ENCODE data around the gene ABL1.

The ABL1 gene

DNA sequence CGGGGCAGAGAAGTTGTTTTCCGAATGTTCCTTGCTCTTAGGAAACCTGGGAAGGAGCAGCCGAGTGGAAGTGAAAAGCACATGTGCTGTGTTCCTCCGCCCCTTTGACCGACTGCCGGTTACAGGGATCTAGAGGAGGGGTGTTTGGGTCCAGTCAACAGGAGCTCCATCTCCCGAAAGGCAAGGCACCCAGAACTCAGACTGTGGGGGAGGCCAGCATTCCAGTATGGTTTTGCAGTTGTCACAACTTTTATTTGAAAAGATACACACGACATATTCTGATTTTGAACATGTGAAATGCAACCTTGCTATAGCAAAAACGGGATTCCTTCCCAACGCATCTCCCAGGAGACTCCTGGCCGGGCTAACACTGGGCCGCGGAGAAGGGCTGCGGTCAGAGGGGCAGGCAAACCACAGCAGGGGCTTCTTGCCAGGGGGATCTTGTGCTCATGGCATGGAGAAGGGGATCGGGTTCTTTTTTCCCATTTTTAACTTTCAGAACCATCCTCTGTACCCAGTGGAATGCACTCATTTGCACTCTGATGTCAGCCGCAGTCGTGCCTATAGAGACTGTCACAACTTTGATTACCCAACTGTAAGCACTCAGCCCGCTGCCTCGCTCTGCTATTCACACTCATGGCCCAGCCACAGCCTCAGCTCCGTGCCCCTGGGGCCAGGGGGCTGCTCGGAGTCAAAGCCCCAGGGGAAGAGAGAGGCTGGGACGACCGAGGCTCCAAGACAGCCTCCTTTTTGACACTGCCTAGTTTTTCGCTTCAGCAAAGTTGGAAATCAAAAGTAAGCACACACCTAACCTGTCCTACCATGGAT lies 57.6 kb downstream of the ABL1 start:
- no peak for DNase-seq

DNA sequence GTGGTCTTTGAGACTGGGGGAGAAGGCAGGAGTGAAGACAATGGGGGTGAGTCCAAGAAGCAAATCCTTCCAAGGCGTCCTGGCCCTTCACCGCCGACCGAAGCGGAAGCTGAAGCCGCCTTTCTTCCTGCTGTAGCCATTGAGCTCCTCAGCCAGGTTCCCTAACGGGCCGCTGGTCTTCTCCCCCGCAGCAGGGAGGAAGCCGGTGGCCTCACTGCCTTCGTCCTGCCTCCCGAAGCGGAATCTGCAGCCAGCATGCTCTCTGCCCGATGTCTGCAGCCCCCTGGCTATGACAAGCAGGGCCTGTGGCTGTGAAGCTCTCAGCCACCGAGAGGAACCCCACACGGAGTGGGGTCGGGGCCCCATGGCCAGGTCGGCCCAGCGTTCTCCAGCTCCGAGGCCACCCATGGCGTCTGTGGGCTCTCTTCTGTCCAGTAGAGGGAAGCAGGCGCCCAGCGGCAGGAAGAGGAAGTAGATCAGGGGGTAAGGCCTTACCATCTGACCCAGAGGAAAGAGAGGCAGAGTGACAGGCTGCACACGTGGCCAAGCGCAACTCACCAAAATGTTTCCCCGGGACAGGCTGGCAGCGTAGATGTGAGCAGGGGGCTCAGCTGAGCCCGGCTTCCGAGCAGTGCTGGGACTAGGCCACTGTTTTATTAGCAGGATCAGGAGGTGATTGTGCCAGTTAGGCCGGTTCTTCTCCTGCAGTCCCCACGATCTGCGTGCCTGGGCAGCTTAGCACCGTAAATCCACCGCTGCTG lies 58.5 kb downstream of the ABL1 start:
- peak; percentile 2 to 60 for DNase-seq

DNA sequence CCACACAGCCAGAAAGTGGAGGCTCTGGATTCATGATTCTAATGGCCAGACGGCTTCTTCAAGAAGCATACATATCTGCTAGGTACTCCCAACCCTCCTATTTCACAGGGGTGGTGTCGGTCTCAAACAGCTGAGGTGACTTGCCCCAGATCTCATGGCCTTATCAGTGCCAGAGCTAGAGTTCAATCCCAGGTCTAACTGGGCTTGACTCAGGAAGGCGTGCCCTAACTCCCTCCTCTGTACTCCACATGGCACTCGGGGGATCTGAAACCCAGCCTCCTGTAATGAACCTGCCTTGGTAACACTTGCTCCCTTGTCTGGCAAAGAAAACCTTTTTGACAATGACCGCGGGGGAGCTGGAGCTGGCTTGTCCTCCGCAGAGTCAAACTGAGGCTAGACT lies 59.5 kb downstream of the ABL1 start:
- DNase-seq, result no peak

DNA sequence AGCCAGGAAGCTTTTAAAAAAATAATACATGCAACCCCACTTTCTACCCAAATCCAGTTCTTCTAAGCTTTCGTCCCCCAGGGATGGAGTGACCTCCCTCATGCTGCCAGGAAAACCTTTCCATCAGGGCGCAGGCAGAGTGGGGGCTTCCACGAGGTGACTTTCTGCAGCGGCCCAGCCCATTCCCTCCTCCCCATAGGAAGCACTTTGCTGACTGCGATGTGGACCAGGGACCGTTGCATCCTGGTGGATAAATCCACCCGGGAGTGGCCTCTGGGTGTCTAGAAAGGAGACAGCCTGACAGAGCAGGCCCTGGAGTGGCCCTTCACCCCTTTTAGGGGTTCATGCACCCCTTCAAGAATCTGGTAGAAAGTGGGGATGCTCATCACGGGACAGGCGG lies 60.0 kb downstream of the ABL1 start:
- DNase-seq, result no peak

DNA sequence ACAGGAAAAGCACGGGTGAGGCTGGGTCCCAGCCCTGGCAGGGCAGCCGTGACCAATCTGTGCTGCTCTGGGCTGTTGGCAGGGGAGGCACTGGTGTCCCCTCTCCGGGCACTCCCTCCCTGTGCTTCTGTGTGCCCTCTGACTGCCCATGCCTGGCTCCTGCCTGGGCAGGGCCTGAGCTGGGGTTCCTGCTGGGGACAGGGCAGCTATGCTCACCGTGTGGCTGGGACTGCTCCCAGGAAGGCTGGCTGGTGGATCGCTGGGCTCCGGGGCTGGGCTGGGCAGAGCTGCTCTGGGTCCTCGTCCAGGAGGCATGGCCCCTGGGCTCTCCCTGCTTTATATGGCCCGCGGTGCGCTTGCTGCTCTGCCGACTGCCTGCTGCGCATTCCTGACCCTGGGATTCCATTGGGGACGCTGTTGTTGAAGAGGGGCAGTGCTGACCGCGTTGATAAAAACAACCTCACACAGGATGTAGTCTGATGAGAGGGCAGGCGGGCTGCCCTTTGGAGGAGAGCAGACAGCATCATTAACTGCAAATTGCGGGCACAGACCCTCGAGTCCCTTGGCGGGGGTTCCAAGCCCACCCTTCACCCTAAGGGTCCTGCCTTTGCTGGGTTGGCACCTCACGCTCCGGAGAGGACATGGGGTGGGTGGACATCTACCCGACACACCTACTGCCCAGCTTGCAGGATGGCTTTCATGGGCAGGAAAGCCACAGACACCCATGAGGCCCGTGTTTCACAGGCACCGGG lies 60.6 kb downstream of the ABL1 start:
- no peak for DNase-seq

DNA sequence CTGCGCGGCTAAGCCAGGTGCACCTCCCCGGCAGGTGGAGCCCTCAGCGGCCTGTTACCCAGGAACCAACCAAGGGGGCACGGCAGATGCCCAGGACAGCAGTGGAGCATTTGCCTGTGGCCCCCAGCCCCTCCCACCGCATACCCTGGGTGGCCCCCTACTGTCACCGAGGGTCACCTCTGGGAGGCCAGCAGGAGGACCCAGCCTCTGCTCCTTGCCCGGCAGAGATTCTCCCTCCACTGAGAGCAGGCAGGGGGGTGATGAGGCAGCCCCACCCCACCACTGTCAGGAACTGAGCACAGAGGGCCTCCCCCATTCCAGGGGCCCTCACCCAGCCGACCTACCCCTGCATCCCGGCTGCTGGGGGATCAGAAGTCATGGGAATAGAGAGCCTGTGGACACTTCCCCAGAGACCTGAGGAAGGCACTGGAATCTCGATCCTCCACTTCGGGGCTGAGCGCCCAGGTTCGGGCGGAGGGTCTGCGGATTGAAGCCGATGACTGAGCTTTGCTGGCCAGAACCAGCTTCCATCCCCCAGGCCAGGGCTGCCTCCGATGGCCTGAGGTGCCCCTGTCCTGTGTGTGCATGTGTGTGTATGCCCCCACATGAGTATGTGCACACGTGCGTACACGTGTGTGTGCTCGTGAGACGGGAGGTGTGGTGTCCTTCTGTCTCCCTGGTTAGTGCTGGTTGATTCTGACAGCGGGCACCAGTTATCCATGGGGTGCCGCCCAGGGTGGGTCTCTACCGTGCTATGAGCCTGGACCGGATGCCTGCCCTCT lies 61.4 kb downstream of the ABL1 start, which contains the start of gene QRFP:
Gene QRFP (minus strand): TSS at position 580 of the 782 bp plus-strand sequence. CDS start 2,974 bp downstream, outside the sequence.
- DNase-seq, result no peak

DNA sequence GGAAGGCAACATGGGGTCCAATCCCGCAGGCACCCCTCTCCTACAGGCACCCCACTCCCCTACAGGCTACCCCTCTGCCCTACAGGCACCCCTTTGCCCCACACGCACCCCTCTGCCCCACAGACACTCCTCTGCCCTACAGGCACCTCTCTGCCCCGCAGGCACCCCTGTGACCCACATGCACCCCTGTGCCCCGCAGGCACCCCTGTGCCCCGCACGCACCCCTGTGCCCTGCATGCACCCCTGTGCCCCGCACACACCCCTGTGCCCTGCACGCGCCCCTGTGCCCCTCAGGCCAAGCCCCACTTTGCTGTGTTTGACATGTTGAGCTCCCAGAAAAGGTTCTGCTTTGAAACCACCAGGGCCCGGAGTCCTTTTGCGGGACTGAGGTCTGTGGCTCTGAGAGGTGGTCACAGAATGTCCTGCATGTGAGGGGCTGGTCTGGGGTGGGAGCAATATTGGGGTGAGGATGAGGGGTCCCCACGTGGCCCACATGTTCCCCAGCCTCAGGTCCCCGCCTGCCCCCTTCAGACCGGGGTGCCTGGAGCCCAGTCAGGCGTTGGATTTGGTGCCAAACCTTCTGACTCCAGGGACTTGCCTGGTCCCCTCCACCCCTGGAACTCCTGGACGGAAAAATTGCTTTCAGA lies 62.2 kb downstream of the ABL1 start:
- no peak for DNase-seq

DNA sequence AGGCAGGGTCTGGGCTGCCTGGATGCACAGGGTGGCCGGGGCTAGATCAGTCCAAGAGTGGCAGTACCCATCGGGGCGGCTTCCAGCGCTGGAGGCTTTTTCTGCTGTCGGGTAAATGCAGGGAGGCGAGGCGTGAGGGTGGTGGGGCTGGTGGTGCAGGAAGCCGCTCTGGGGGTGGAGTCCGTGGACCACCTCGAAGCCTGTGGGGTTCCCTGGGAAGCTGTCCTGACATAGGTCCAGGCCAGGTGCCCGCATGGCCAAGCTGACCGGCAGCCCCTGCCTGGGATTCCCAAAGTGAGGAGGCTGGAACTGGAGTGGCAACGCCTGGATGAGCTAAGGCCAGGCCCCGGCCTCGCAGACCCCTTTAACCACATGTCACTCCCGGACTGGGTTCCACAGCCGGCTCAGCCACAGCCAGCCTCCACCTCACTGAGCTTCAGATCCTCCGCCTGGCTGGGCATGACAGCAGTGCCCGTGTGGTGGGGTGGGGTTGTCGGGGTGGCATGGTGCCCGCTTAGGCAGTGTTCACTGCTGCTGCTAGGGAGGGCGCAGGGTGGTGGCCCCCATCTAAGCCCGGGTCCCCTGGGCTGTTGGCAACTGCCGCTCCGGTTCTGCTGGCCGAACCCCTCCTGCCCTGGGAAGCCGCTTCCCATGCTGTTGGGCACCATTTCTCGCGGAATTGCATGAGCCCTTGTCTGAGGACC lies 62.9 kb downstream of the ABL1 start:
- DNase-seq, result no peak

DNA sequence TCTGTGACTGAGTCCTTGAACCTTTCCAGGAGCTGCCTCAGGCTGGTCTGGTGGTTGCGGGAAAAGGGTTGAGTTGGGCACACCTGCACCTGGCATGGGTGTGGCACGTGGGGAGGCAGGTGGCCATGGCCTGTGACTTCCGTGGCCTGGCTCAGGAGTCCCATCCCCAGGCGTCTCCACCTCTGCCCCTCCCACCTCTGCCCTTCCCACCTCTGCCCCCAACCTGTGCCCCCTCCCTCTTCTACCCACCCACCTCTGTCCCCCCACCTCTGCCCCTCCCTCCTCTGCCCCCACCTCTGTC lies 63.4 kb downstream of the ABL1 start:
- DNase-seq, result no peak

DNA sequence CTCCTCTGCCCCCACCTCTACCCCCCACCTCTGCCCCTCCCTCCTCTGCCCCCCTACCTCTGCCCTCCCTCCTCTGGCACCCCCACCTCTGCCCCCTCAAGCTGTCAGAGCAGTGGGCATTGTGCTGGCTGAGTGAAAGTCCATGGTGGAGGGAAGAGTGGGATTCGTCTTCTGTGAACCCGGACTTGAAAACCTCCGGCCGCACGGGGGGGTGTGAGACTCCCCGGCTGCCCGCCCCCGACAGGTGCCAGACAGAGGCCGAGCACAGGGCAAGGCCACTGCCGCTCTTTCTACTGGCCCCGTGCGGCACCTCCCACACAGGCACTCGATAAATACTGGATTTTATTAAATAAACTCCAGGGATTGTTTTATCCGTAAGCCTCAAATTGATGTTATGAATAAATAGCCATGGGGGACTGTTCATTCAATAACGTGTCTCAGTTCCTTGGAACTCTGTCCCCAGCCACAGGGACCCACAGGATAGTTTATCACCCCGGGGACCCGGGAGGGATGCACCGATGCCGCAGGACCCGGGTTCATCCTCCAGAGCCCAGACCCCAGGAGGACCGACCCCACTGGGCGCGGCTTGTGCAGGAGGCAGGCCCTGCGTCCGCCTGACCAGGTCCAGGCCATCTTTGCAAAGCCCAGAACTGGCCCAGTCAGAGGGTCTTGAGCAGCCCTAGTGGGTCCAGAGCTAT lies 64.1 kb downstream of the ABL1 start:
- no peak for DNase-seq

DNA sequence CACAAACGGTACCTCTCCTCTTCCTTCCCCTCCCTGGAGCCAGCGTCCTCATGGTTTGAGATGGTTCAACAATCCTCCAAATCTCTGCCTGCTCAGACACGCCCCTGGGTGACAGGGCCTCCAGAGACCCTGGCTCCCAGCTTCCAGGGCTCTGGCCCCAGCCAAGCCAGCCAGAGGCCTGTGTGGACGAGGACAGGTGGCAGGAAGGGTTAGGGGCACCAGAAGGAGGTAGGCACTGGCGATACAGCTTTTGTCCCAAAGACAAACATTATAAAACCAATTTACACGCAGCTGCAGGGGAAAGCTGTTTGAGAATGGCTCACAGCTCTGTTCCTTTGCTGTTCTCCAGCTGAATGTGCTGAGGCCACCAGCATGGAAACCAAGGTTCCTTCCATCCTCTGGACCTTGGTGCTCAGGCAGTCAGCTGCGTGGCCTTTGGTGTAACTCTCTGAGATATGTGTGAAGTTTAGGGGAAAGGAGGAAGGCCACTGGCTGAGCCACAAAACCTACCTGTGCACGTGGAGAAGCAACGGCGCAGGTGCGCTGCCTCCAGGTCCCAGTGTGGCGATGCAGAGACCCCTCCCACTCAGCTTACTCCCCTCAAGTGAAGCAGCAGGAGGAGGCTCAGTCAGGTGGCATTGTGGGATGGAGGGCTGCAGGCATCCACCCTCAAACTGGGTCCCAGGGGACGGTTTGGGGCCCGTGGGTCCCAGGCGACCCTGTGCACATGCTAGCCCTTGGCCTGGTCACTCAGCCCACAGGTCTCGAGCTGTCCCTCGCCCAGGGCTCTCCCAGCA lies 65.8 kb downstream of the ABL1 start:
- no peak for DNase-seq

DNA sequence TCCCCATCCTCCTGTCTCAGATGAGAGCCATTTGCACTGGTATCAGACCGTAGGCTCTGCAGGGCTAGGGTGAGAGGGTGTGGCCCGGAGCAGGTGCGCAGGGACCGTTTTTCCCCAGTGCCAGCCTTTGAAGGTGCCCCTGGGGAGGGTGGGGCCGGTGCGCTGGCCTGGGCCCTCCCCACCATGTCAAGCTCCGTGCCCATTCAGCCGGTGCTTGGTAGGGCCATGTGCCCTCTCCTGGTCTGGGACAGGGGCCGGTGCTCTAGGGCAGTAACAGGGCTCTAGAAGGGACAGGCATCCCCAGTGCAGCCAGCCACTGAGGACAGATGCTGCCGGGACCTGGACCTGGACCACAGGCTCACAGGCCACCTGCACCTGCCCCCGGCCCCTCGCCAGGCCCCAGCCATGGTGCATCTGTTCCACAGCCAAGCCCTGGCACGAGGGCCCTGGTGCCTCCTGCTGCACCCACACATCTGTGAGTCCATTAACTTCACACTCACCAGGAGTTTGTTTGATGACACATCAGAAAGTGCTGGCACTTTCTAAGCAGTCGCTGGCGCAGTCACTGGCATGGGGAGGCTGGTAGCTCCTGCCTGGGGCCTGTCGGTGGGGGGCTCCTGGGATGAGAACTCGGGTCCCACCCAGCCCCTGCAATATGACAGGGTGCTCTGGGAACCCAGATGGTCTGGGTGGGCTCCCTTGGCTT lies 66.6 kb downstream of the ABL1 start:
- no peak for DNase-seq

DNA sequence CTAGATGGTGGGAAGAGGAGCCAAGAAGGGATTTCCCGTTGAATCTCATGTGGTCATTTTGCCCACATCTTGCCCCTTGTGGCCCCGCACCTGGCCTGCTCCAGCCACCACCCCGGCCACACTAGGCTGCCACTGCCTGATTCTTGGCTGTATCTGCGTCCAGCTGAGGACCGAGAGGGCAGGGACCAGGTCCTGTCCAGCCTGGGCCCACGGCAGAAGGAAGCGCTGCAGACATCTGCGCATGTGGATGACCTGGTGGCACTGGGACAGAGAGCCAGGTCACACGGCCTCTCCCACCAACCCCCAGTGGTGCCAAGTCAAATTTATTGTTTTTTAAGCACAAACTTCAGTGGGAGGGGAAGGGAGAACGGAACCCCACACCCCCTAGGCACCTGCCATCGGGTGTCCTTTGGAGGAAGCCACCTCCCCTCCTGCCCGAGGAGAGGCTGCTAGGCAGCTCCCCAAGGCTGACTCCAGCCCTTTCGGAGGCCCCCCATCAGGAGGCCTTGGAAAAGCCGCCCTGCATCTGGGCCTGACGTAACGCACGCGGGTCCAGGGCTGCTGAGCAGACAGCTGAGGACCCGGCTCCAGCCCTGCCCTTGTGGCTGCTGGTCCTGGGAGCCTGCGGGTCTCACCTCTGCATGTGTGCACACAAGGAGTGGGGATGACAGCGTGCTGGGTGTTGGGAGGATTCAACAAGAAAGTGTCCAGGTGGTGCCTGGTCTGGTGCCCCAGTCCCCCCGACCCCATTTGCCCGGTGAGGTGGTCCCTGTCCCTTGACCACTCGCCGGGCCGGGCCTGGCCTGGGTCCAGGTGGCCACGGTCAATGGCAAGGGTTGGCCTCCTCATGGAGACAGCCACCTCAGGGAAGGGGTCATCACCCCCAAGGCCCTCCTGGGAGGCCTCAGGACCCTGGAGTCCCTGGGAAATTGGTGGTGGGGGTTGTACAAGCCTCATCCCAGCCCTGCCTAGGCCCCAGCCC lies 67.4 kb downstream of the ABL1 start:
- DNase-seq, result no peak

DNA sequence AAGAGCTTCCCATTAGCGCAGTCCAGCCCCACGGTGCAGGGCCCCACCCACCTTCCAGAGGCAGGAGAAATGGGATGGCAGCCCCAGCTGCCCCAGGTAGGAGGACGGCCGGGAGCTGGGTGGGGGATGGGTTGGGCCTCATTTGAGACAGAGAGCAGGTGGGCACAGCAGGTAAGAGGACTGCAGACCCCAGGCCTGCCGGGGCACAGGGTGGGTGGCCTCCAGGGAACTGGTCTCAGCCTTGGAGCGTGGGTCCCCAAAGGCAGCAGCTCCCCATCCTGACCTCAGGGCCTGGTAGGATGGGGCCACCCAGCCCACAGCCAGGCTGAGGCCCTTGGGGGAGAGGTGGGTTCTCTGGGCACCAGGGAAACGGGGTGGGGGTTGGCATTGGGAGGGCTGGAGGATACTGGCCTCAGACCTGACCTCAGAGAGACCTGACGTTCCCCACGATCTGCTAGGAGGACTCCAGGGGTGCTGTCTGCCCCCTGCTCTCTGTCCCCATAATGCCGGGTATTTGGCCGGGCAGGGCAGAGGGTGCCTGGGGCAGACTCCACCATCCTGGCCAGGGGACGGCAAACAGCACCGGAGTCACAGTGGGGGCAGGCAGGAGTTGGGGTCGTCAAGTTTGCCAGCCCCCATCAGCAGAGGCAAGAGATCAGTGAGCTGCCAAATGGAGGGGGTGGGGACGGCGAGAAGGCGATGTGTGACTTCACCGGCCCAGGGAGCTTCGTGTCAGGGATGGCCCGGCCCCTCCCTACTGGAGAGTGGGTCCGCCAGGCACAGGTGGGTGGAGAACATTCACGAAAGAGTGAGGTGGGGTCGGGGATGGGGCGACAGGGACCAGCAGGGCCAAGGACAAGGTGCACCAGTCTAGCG lies 68.4 kb downstream of the ABL1 start:
- DNase-seq, result no peak

DNA sequence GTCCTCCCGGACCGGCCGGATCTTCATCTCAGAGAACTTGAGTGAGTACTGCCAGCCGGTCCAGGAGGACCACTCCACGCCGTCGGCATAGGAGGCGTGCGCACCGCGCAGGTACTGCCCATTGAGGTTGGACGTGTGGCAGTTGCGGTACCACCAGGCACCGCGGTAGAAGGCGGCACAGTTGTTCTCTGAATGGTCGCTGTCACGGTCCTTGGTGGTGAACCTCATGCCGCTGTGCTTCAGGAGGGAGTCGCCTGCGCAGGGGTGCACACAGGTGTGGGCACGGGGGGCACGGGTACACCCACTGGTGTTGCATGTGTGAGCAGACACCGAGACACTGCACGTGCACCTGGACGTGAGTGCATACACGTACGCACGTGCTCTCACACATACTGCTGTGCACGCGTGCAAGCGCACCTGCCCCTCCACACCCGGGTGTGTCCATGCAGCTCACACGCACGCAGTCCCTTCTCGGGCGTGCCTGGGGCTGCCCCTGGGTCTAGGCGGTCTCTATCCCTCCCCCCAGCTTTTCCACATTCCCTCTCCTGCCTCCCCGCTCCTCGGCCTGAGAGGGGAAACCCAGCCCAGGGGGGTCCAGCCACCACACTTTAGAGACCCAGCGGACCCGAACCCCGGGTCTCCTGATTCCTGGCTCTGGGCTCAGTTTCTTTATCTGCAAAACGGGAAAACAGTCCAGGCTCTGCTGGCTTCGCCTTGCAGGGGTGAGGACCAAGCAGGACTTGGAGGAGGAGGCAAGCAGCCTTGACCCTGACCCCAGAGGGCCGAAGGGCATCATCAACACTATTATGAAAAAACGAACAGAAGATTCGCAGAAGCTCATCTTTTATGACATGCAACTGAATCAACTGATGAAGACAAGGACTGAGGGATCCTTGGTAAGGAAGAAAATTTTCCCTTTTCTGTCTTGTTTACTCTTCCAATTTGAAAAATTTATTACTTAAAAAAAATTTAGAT lies 69.3 kb downstream of the ABL1 start:
- DNase-seq, result no peak
